Neural cell (in vitro differentiated cells): ENCODE results near the gene ARHGEF12. TPM values are rescaled to one million over a fixed set of nuclear protein-coding genes. Genes with fewer than 3 reads are reported as not detected.

Experiments used
- H2AFZ ChIP-seq: fragments of 200-600, 300-800 bp; sonication (generic), shearing (Covaris generic); 2 replicates; pipeline ENCODE4 v1.6.0; 2014; ENCODE audit warnings: low read depth, mild to moderate bottlenecking, antibody characterized with exemption, low read length, moderate library complexity
- H3F3A ChIP-seq: fragments of 200-600 bp; shearing (Covaris generic); 2 replicates; pipeline ENCODE4 v1.6.1; 2016; ENCODE audit warnings: mild to moderate bottlenecking, moderate library complexity, mixed read lengths, antibody characterized with exemption, low read length; ENCODE audit not compliant: insufficient read depth, poor library complexity, severe bottlenecking
- H3K27ac ChIP-seq: fragments of 200-600, 300-800 bp; sonication (generic), shearing (Covaris generic); 2 replicates; pipeline ENCODE4 v1.5.1; 2014; ENCODE audit warnings: mild to moderate bottlenecking, low read length, moderate library complexity
- H3K27me3 ChIP-seq: fragments of 300-800, 200-600 bp; sonication (generic), shearing (Covaris generic); 2 replicates; pipeline ENCODE4 v1.6.0; 2014; ENCODE audit warnings: mild to moderate bottlenecking, low read depth, low read length, moderate library complexity; ENCODE audit not compliant: insufficient read depth
- H3K36me3 ChIP-seq: fragments of 300-800, 200-600 bp; sonication (generic), shearing (Covaris generic); 2 replicates; pipeline ENCODE4 v1.5.1; 2014; ENCODE audit warnings: mild to moderate bottlenecking, antibody characterized with exemption, low read length, moderate library complexity; ENCODE audit not compliant: insufficient read depth
- H3K4me2 ChIP-seq: fragments of 300-800, 200-600 bp; sonication (generic), shearing (Covaris generic); 2 replicates; pipeline ENCODE4 v1.6.0; 2014; ENCODE audit warnings: mild to moderate bottlenecking, low read length
- H3K4me3 ChIP-seq: fragments of 300-800, 200-600 bp; sonication (generic), shearing (Covaris generic); 2 replicates; pipeline ENCODE4 v1.5.1; 2014; ENCODE audit warnings: mild to moderate bottlenecking, low read length, moderate library complexity
- H3K79me2 ChIP-seq: fragments of 200-600 bp; shearing (Covaris generic); replicated peaks from 2 replicates; pipeline ENCODE4 v1.6.0; 2014; ENCODE audit warnings: mild to moderate bottlenecking, low read length, moderate library complexity; ENCODE audit not compliant: insufficient read depth
- H3K9ac ChIP-seq: fragments of 300-800, 200-600 bp; sonication (generic), shearing (Covaris generic); 2 replicates; pipeline ENCODE4 v1.6.1; 2016; ENCODE audit warnings: mild to moderate bottlenecking, low read length, mixed read lengths
- H3K9me2 ChIP-seq: fragments of 200-600 bp; shearing (Covaris generic); 2 replicates; pipeline ENCODE4 v1.6.1; 2016; ENCODE audit warnings: mild to moderate bottlenecking, low read length, mixed read lengths; ENCODE audit not compliant: insufficient read depth
- H3K9me3 ChIP-seq: fragments of 200-600, 300-800 bp; sonication (generic), shearing (Covaris generic); 2 replicates; pipeline ENCODE4 v1.6.1; 2016; ENCODE audit warnings: mild to moderate bottlenecking, mixed run types, low read length, moderate library complexity, mixed read lengths
- H4K20me1 ChIP-seq: fragments of 200-600 bp; shearing (Covaris generic); 2 replicates; pipeline ENCODE4 v1.6.1; 2016; ENCODE audit warnings: mild to moderate bottlenecking, mixed run types; ENCODE audit not compliant: insufficient read depth
- CTCF ChIP-seq: fragments of 450-650 bp; IDR thresholded peaks from 2 replicates; pipeline ENCODE4 v1.5.1; 2014; ENCODE audit warnings: antibody characterized with exemption, mild to moderate bottlenecking, moderate library complexity; ENCODE audit not compliant: poor library complexity, severe bottlenecking
- EP300 ChIP-seq: fragments of 450-650 bp; conservative IDR thresholded peaks from 2 replicates; pipeline ENCODE4 v1.6.1; 2014; ENCODE audit warnings: antibody characterized with exemption, mild to moderate bottlenecking, moderate library complexity; ENCODE audit not compliant: poor library complexity, severe bottlenecking
- EZH2 ChIP-seq: fragments of 200-600, 300-800 bp; shearing (Covaris generic), sonication (generic); IDR thresholded peaks from 2 replicates; pipeline ENCODE4 v1.6.1; 2014; ENCODE audit warnings: antibody characterized with exemption, low read length, borderline replicate concordance, mild to moderate bottlenecking; ENCODE audit not compliant: insufficient read depth, poor library complexity, severe bottlenecking
- MXI1 ChIP-seq: fragments of 450-650 bp; conservative IDR thresholded peaks from 2 replicates; pipeline ENCODE4 v1.6.1; 2014; ENCODE audit warnings: antibody characterized with exemption, mild to moderate bottlenecking; ENCODE audit not compliant: poor library complexity, severe bottlenecking
- POLR2AphosphoS5 ChIP-seq: IDR thresholded peaks from 2 replicates; pipeline ENCODE4 v1.6.1; 2012
- RAD21 ChIP-seq: fragments of 450-650 bp; conservative IDR thresholded peaks from 2 replicates; pipeline ENCODE4 v1.6.1; 2014; ENCODE audit warnings: antibody characterized with exemption, mild to moderate bottlenecking, moderate library complexity
- REST ChIP-seq: IDR thresholded peaks from 2 replicates; pipeline ENCODE4 v1.6.1; 2012; ENCODE audit warnings: borderline replicate concordance
- SMC3 ChIP-seq: fragments of 450-650 bp; conservative IDR thresholded peaks from 2 replicates; pipeline ENCODE4 v1.6.1; 2014; ENCODE audit warnings: antibody characterized with exemption, mild to moderate bottlenecking, moderate library complexity; ENCODE audit not compliant: poor library complexity
- TAF1 ChIP-seq: IDR thresholded peaks from 2 replicates; pipeline ENCODE4 v1.6.1; 2012; ENCODE audit warnings: low read depth
- polyA plus RNA-seq: library from polyadenylated mRNA; depleted of rRNA; stranded (reverse); fragments of >200 nt; gene quantifications from 2 replicates; pipeline ENCODE4 v1.2.3, GENCODE V29; 2014

Gene ARHGEF12
- polyA plus RNA-seq, 1 donor from 2014 or later: 93.4 TPM

GRCh38 chr11:120394119-120394518, 57.9 kb downstream of the ARHGEF12 start:
- Histone ChIP-seq H3K36me3 (peaks cover 7% of the 10 kb centered on the region), H3K4me2 (no peak overlapping the region), H3F3A (no peaks in the 10 kb centered on the region), H4K20me1 (peaks cover 7% of the 10 kb centered on the region), H3K9me3 (no peaks in the 10 kb centered on the region), H3K27ac (no peak overlapping the region), H3K27me3 (no peaks in the 10 kb centered on the region), H3K4me3 (no peak overlapping the region), H3K9ac (no peak overlapping the region), H3K79me2 (peaks cover 97% of the 10 kb centered on the region), H3K9me2 (no peaks in the 10 kb centered on the region), H2AFZ (no peak overlapping the region)
- TF ChIP-seq MXI1: no peak
- TF ChIP-seq CTCF: no peak
- TF ChIP-seq SMC3: no peak
- no peak for TF ChIP-seq TAF1
- TF ChIP-seq POLR2AphosphoS5: no peak
- no peak for TF ChIP-seq REST

- Histone ChIP-seq H3K79me2 (peaks cover 97% of the 10 kb centered on the region), H3K4me2 (no peak overlapping the region), H4K20me1 (peaks cover 13% of the 10 kb centered on the region), H3F3A (no peaks in the 10 kb centered on the region), H3K27me3 (no peaks in the 10 kb centered on the region), H3K4me3 (no peak overlapping the region), H3K9me3 (no peaks in the 10 kb centered on the region), H2AFZ (no peak overlapping the region), H3K27ac (no peak overlapping the region), H3K9me2 (no peaks in the 10 kb centered on the region), H3K9ac (no peak overlapping the region), H3K36me3 (peaks cover 7% of the 10 kb centered on the region)
- TF ChIP-seq POLR2AphosphoS5: no peak
- no peak for TF ChIP-seq MXI1
- TF ChIP-seq RAD21: no peak
- no peak for TF ChIP-seq SMC3
- TF ChIP-seq EZH2: no peak
- no peak for TF ChIP-seq EP300
- no peak for TF ChIP-seq CTCF
- no peak for TF ChIP-seq REST
- no peak for TF ChIP-seq TAF1
These were observed 59.6 kb downstream of the ARHGEF12 start for GRCh38 chr11:120395778-120396177.
